ENCODE measurements around the gene ACOT9.
"Not testable (repeated sequence)": the region's sequence is repeated elsewhere in the genome, so short reads cannot be mapped to it uniquely, and the experiment has no call there.

Gene ACOT9

GRCh38 chrX:23670528-23670927 lies 72.5 kb downstream of the ACOT9 start:
- FAIRE-seq (peak; percentile 46), DNase-seq (ENCODE audit: insufficient read length) (no peak)
- TF ChIP-seq TAF1 (IDR thresholded peaks at IDR 0.05; ENCODE audit: borderline replicate concordance, low read depth, low read length) (no peak), POLR2A (IDR thresholded peaks at IDR 0.05; ENCODE audit: low read depth, low read length) (no peak), POLR2AphosphoS5 (IDR thresholded peaks at IDR 0.05; ENCODE audit: low read depth, low read length) (no peak)

GRCh38 chrX:23668335-23668734 lies 74.7 kb downstream of the ACOT9 start:
- DNase-seq (ENCODE audit: insufficient read length) (no peak), FAIRE-seq (peak; percentile 63)
- TF ChIP-seq POLR2A (IDR thresholded peaks at IDR 0.05; ENCODE audit: low read depth, low read length) (0 out of 2 replicates have a peak, but pooled peaks have one; percentile 22), POLR2AphosphoS5 (IDR thresholded peaks at IDR 0.05; ENCODE audit: low read depth, low read length) (no peak), TAF1 (IDR thresholded peaks at IDR 0.05; ENCODE audit: borderline replicate concordance, low read depth, low read length) (no peak)

- FAIRE-seq (peak; percentile 91), DNase-seq (ENCODE audit: insufficient read length) (peak; percentile 43)
- TF ChIP-seq POLR2AphosphoS5 (IDR thresholded peaks at IDR 0.05; ENCODE audit: low read depth, low read length) (peak; percentile 66), TAF1 (IDR thresholded peaks at IDR 0.05; ENCODE audit: borderline replicate concordance, low read depth, low read length) (0 out of 2 replicates have a peak, but pooled peaks have one; percentile 11), POLR2A (IDR thresholded peaks at IDR 0.05; ENCODE audit: low read depth, low read length) (peak; percentile 80)
Measured at GRCh38 chrX:23667239-23668177, 75.6 kb downstream of the ACOT9 start, which contains the start of gene PRDX4. PRDX4 (plus strand) TSS chrX:23667493; CDS start chrX:23667571, 78 bp downstream.

DNA sequence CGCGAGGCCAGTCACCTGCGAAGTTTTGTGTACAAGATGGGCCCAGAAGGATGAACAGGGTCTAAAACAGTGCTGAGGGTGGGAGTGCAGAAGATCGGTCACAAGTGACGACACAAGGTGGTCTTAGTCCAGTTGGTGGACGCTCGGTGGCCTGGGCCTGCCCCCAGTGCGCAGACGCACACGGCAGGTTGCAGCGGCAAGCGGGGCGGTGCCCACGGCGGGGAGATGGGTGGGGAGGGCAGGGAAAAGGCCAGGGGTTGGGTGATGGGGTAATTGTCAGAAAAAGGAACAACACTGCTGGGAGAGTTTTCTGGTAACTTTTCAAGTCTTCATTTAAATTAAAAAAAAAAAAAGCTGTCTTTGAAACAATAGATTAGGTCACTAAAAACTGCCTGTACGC lies 76.8 kb downstream of the ACOT9 start:
- DNase-seq (ENCODE audit: insufficient read length), result no peak
- no peak for TF ChIP-seq POLR2AphosphoS5 (IDR thresholded peaks at IDR 0.05; ENCODE audit: low read depth, low read length)
- TF ChIP-seq TAF1 (IDR thresholded peaks at IDR 0.05; ENCODE audit: borderline replicate concordance, low read depth, low read length), result no peak
- TF ChIP-seq POLR2A (IDR thresholded peaks at IDR 0.05; ENCODE audit: low read depth, low read length), result no peak
- no peak for FAIRE-seq

- no peak for TF ChIP-seq TAF1 (IDR thresholded peaks at IDR 0.05; ENCODE audit: borderline replicate concordance, low read depth, low read length)
- TF ChIP-seq POLR2A (IDR thresholded peaks at IDR 0.05; ENCODE audit: low read depth, low read length), result no peak
- TF ChIP-seq POLR2AphosphoS5 (IDR thresholded peaks at IDR 0.05; ENCODE audit: low read depth, low read length), result no peak
- no peak for DNase-seq (ENCODE audit: insufficient read length)
- no peak for FAIRE-seq
Measured at GRCh38 chrX:23664496-23664895, 78.6 kb downstream of the ACOT9 start.

GRCh38 chrX:23662853-23663252 lies 80.2 kb downstream of the ACOT9 start:
- peak; percentile 67 for FAIRE-seq
- no peak for DNase-seq (ENCODE audit: insufficient read length)
- no peak for TF ChIP-seq POLR2AphosphoS5 (IDR thresholded peaks at IDR 0.05; ENCODE audit: low read depth, low read length)
- TF ChIP-seq TAF1 (IDR thresholded peaks at IDR 0.05; ENCODE audit: borderline replicate concordance, low read depth, low read length), result no peak
- TF ChIP-seq POLR2A (IDR thresholded peaks at IDR 0.05; ENCODE audit: low read depth, low read length), result no peak

DNA sequence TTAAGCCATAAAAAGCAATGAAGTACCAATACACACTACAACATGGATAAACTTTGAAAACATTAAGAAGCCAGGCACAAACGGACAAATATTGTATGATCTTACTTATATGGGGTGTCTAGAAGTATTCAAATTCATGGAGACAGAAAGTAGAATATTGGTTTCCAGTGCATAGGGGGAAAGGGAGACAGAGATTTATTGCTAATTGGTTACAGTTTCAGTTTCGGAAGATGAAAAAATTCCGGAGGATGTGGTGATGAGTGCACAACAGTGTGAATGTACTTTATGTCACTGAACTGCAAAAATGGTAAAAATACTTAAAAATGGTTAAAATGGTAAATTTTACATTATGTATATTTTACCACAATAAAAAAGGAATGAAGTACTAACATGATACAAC lies 80.9 kb downstream of the ACOT9 start:
- TF ChIP-seq POLR2A (IDR thresholded peaks at IDR 0.05; ENCODE audit: low read depth, low read length), result no peak
- TF ChIP-seq POLR2AphosphoS5 (IDR thresholded peaks at IDR 0.05; ENCODE audit: low read depth, low read length), result no peak
- no peak for TF ChIP-seq TAF1 (IDR thresholded peaks at IDR 0.05; ENCODE audit: borderline replicate concordance, low read depth, low read length)
- no peak for DNase-seq (ENCODE audit: insufficient read length)
- FAIRE-seq, result no peak

DNA sequence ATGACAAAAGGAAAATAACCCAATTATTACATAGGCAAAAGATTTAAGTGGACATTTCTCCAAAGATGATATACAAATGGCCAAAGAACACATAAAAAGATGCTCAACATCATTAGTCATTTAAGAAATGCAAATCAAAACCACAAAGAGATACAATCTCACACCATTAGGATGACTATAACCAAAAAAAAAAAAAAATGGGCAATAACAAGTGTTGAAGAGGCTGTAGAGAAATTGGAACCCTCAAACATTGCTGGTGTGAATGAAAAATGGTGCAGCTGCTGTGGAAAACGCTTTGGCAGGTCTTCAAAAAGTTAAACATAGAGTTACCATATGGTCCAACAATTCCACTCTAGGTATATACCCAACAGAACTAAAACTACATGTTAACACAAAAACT lies 81.4 kb downstream of the ACOT9 start:
- FAIRE-seq, result no peak
- no peak for DNase-seq (ENCODE audit: insufficient read length)
- TF ChIP-seq TAF1 (IDR thresholded peaks at IDR 0.05; ENCODE audit: borderline replicate concordance, low read depth, low read length) (no peak), POLR2A (IDR thresholded peaks at IDR 0.05; ENCODE audit: low read depth, low read length) (no peak), POLR2AphosphoS5 (IDR thresholded peaks at IDR 0.05; ENCODE audit: low read depth, low read length) (no peak)

DNA sequence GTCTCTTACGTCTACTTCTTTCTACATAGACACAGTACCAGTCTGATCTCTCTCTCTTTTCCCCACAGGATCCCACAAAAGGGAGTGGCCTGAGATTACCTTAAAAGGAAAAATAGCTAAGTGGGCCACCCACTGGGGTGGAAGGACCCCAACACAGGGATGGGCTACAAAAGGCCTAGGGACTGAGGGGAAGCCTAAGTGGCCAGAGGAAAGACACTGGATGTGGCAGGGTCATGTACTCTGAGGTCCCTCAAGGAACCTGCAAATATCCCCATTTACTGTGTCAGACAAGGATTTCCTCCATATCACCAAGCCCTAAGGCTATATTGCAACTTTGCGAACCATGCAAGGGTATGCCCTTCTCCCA lies 82.3 kb downstream of the ACOT9 start:
- FAIRE-seq (no peak), DNase-seq (ENCODE audit: insufficient read length) (no peak)
- TF ChIP-seq POLR2AphosphoS5 (IDR thresholded peaks at IDR 0.05; ENCODE audit: low read depth, low read length), result no peak
- TF ChIP-seq POLR2A (IDR thresholded peaks at IDR 0.05; ENCODE audit: low read depth, low read length), result no peak
- no peak for TF ChIP-seq TAF1 (IDR thresholded peaks at IDR 0.05; ENCODE audit: borderline replicate concordance, low read depth, low read length)

GRCh38 chrX:23660083-23660765 lies 82.9 kb downstream of the ACOT9 start:
- FAIRE-seq, result not testable (repeated sequence)

GRCh38 chrX:23659339-23659738 lies 83.7 kb downstream of the ACOT9 start:
- no peak for FAIRE-seq
- DNase-seq (ENCODE audit: insufficient read length), result no peak
- no peak for TF ChIP-seq POLR2A (IDR thresholded peaks at IDR 0.05; ENCODE audit: low read depth, low read length)
- no peak for TF ChIP-seq POLR2AphosphoS5 (IDR thresholded peaks at IDR 0.05; ENCODE audit: low read depth, low read length)
- TF ChIP-seq TAF1 (IDR thresholded peaks at IDR 0.05; ENCODE audit: borderline replicate concordance, low read depth, low read length), result no peak

More at GRCh38 chrX:23660083-23660765, 82.9 kb downstream of the ACOT9 start:
- DNase-seq (ENCODE audit: insufficient read length), result not testable (repeated sequence)

Data from GM12892 (cell line).